HG03521 (cell line): ENCODE measurements around the gene HCN2.

ENCODE experiments used
- ATAC-seq: cut with Tn5 transposase; IDR thresholded peaks from one replicate; pipeline ENCODE4 v1.9.1; 2021; ENCODE audit warnings: mild to moderate bottlenecking, moderate library complexity; ENCODE audit not compliant: unreplicated experiment

The HCN2 gene

DNA sequence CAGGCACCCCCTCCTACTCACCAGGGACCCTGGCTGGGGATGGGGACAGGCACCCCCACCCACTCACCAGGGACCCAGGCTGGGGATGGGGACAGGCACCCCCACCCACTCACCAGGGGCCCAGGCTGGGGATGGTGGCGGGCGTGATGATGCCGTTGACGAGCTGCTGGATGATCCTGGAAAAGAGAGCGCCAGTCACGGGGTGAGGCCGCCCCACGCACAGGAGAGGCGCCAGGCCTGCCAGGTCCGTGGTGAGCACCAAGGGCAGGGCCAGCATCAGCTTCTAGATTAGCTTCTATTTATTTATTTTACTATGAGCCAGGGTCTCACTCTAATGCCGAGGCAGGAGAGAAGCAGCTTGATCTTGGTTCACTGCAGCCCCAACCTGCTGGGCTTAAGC is 60.4 kb downstream of the HCN2 start:
- ATAC-seq = no peak

DNA sequence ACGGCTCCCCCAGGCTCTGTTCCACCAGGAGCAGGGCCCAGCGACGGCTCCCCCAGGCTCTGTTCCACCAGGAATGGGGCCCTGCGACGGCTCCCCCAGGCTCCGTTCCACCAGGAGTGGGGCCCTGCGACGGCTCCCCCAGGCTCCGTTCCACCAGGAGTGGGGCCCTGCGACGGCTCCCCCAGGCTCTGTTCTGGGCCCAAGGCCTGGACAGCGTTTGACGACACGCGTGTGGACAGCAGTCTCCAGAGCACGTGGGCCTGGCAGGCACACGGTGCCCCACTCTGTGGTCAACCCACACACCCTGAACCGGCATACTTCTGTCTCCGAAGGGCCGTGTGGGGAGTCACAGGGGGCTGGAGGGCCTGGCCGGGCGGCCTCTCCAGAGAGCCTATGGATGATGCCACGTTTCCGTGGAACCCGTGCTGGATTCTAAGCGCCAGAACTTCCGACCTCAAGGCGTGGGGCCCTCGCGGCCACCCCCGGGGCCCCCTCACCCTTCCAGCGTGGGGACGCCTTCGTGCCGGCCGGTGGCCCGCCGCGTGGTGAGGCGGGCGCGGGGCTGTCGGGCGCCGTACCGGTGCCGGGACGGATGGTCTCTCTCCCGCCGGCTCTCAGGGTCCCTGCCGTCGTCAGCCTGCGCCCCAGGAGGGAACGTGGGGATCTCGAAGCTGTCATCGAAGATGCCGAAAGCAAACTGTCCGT is 61.6 kb downstream of the HCN2 start:
- ATAC-seq = no peak

DNA sequence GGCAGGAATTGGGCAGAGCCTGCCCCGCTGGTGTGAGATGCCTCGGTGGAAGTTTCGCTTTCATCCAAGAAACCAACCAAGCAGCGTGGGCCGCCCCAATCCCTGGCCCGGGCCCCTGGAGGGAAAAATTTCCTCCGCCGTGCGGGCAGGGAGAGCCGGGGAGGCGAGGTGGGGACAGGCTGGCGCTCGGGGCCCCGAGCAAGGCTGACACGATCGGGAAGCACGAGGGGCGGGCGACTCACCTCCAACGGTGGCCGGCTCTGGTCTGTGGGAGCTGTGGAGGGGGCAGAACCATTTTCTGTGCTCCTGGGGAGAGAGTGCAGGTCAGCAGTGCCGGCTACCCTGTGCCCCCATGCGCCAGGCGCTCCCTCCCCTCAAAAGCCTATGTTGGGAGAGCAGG is 62.3 kb downstream of the HCN2 start:
- no peak for ATAC-seq

- ATAC-seq = no peak
Measured at GRCh38 chr19:652467-653389, 63.0 kb downstream of the HCN2 start.

DNA sequence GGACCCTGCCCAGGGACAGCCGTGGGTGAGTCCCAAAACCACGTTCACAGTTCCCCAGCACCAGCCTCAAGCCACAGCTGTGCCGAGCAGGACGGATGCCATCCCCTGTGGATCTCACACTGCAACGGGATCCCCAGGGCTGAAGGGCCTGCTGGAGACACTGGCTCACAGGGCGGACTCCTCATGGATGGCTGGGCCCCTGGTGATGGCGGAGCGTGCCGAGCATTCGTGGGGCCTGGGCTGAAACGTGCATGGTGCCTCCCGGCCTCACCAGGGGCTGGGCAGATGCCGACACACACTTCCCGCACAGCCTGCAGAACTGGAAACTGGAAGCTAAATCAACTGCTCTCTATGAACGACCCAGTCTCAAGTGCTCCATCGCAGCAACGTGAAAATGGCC is 63.7 kb downstream of the HCN2 start:
- no peak for ATAC-seq

GRCh38 chr19:655691-656090 is 66.0 kb downstream of the HCN2 start:
- no peak for ATAC-seq

- no peak for ATAC-seq
Measured at GRCh38 chr19:656751-657559, 67.3 kb downstream of the HCN2 start.

DNA sequence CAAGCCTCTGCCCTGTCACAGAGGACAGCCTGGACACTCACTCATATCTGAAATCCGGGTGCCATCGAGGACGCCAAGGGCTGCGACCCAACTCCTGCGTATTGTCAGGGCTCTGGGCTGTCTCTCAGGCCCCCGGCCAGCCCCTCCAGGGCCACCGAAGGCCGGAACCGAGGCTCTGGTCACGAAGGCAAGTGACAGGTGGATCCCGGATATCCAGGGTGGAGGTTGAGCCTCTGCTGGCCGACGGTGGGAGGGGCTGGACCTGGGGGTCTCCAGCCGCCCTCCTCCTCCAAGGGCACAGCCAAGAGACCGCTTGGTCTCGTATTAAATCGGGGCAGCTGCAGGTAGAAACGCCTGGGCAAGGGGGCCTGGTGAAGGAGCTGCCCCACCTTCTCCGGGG is 67.9 kb downstream of the HCN2 start:
- no peak for ATAC-seq

GRCh38 chr19:658059-658839 is 68.6 kb downstream of the HCN2 start:
- no peak for ATAC-seq

DNA sequence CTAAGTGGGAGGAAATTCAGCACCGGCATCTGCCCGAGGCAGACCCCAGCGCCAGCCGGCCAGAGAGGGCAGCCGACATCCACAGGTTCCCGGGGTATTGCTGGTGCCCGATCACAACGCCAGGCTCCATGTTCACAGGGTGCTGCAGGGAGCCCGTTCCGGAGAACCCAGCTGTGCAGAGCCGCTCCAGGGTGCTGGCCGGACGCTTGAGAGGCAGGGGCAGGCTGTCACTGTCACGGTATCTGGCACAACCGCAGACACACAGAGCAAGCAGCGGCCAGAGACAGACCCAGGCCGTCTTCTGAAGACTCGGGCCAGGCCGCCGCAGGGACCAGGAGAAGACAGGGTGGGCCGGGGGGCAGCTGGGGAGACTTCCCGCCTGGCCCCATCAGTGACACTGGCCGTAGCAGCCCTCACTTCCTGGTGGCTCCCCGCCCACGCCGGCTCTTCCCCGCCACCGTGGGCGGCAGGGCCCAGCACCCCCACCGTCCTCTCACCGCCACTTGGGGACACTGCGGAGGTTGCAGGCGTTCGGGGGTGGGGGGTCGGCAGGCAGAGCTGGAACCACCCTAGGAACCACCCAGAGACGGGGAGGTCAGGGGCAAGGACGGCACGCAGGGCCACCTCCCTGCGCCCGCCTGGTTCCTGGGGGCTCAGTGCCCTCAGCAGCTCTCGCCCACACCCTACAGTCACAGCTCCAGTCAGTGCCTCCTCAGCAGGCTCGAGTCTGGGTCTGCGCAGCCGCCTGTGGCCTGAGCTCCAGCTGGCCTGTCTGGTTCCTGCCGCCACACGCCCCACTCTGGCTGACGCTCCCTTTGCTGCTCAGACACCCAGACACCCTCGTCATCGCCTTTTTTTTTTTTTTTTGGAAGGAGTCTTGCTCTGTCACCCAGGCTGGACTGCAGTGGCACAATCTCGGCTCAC is 69.5 kb downstream of the HCN2 start:
- ATAC-seq = no peak

GRCh38 chr19:660793-661426 is 71.2 kb downstream of the HCN2 start:
- no peak for ATAC-seq

DNA sequence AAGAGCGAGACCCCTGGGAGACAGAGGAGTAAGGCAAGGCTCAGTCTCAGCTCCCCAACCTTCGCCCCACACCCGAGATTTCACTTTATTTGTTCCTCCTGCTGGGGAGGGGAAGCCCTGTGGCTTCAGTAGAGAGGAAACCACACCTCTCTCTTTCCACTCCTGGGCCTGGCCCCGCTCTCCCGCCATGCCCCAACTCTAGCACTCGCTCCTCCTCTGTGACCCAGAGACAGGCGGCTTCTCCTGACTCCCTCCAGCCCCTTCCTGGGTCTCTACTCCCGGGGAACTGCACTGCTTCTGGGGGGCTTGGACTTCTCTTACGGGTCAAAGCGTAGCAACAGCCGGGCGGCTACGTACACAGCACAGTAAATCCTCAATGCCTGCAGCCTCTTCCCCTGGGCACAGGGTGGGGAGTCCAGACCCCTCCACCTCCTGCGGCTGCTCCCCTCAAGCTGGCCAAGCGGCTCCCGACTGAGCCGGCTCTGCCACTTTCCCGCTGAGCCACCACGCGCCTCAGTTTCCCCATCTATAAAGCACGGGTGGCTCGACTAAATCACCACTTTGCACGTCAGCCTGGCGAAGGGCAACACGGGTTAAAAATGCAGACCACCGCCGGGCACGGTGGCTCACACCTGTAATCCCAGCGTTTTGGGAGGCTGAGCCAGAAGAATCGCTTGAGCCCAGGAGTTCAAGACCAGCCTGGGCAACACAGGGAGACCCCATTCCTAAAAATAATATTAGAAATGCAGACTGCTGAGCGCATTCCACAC is 71.9 kb downstream of the HCN2 start:
- no peak for ATAC-seq

DNA sequence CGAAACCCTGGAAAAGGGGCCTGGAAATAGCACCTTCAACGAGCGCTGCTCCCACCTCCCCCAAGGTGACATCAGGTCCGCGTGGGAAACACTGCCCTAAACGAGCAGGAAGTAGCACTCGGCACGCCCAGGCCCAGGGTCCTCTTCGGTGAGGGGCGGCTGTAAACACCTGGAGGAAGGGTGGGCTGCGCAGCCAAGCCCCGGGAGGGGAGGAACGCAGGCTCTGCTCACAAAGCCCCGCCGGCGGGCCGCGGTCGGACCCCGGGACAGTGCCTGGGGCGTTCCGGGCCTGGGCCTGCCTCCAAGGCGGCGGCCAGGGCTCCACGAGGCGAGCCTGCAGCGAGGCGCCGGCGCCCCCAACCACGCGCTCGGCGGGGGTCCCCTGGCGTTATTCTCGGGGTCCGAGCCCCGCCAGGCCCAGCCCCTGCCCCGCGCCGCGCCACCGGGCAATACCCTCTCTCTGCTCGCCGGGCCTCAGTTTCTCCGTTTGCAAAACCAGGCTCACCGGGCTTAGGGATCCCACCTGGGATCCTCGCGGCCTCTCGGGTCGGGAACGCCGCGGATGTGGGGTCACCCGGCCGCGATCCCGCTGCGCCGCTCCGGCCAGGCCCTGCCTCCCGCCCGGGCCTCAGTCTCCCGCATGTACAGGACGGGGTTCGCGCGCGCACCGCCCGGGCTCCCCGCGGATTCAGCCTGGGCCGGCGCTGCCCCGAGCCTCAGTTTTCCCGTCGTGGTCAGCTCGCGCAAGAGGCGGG is 72.7 kb downstream of the HCN2 start:
- peak; percentile 6 for ATAC-seq

- ATAC-seq = peak; percentile 74
Measured at GRCh38 chr19:662962-663681, 73.4 kb downstream of the HCN2 start, which contains the start of gene RNF126. Gene RNF126, minus strand, starts transcription at chr19:663214. Its CDS starts 93 bp downstream, at chr19:663121.

GRCh38 chr19:663682-664117 is 74.0 kb downstream of the HCN2 start:
- ATAC-seq = no peak

DNA sequence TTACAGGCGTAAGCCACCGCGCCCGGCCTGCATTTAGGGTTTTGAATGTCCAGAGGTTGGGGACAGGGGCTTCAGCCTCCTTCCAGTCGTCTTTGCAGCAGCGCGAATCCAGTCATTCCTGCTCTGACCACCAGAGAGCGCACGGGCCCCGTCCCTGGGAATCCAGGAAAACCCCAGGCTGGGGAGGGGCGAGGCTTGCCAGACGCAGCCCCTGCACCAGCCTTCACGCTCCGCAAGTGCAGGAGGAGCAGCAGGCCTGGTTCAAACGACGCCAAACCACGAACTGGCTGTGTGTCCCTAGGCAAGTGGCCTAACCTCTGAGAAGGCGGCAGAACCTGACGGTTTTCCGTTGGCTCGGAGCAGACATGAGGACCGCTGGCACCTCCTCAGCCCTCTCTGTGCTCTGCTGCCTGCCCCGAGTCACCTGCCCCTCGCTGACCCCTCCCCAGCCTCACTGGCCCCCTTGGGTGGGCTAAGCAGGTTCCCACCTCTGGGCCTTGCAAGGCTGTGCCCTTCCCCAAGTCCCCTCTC is 75.3 kb downstream of the HCN2 start:
- no peak for ATAC-seq
